Calu3 (cell line): ENCODE measurements around the gene OR7A5. TPM values are rescaled to one million over a fixed set of nuclear protein-coding genes. Genes with fewer than 3 reads are reported as not detected.

ENCODE experiments used
- BruUV-seq: library from RNA; stranded (reverse); fragments of 400-500 nt; replicated peaks from 2 replicates; lab custom pipeline; 2021; lab: Mats Ljungman, UMichigan
- CTCF ChIA-PET: fragments of 300-600 bp; sonication (Branson Sonifier 250); formaldehyde crosslinking; loops from one replicate; lab custom pipeline; 2022; ENCODE audit warnings: antibody characterized with exemption; lab: Charles Lee
- DNase-seq: peaks from one replicate; pipeline ENCODE4 v3.0.0; 2022
- H3K27ac Mint-ChIP-seq: one replicate; pipeline ENCODE4 v1.8.0; 2022; ENCODE audit warnings: mixed read lengths; ENCODE audit not compliant: unreplicated experiment
- H3K27me3 Mint-ChIP-seq: one replicate; pipeline ENCODE4 v1.8.0; 2022; ENCODE audit warnings: mixed read lengths; ENCODE audit not compliant: unreplicated experiment
- H3K36me3 Mint-ChIP-seq: one replicate; pipeline ENCODE4 v1.8.0; 2022; ENCODE audit warnings: mild to moderate bottlenecking, moderate library complexity, mixed read lengths; ENCODE audit not compliant: insufficient read depth, unreplicated experiment
- H3K4me1 Mint-ChIP-seq: one replicate; pipeline ENCODE4 v1.8.0; 2022; ENCODE audit warnings: mild to moderate bottlenecking, low read depth, mixed read lengths; ENCODE audit not compliant: unreplicated experiment
- H3K4me3 Mint-ChIP-seq: one replicate; pipeline ENCODE4 v1.8.0; 2022; ENCODE audit warnings: mild to moderate bottlenecking, low read depth, moderate library complexity, mixed read lengths; ENCODE audit not compliant: unreplicated experiment
- H3K9me3 Mint-ChIP-seq: one replicate; pipeline ENCODE4 v1.8.0; 2022; ENCODE audit warnings: low read depth, mixed read lengths; ENCODE audit not compliant: unreplicated experiment
- intact Hi-C: fragments of 100-400 bp; cut with micrococcal nuclease; formaldehyde crosslinking; loops from one replicate; pipeline ENCODE4 v1.10.0; 2022; ENCODE audit not compliant: unreplicated experiment
- total RNA-seq: library from RNA; stranded (reverse); gene quantifications from 2 replicates; pipeline ENCODE4 v1.2.3, GENCODE V29; 2022
- TF ChIP-seq, protein P1 (sequence below): fragments of 200-600 bp; IDR thresholded peaks from one replicate; pipeline ENCODE4 v1.8.0; 2022; ENCODE audit warnings: antibody characterized with exemption; ENCODE audit not compliant: unreplicated experiment

OR7A5 gene
- total RNA-seq, 1 experiment from 2014 or later = not detected

DNA sequence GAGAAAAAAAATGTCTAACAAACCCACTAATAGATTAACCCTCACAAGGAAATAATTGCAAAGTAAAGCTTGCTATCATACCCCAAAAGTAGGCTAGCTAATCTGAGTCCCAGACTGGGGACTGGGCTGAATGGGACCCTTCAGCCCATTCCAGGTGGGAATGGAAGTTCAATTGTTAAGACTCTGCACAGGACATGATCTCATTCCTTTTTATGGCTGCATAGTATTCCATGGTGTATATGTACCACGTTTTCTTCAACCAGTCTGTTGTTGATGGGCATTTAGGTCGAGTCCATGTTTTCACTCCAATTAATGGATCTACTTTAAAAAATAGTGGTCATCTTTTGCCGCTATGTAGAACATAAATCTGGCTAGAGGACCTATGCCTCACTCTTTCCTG lies 17.9 kb downstream of the OR7A5 start:
- no TSS peak for BruUV-seq
- CTCF ChIA-PET = no interaction called here
- H3K4me3 Mint-ChIP-seq = no peak overlapping the region
- DNase-seq = no peak
- peaks cover 22% of the 10 kb centered on the region for H3K27me3 Mint-ChIP-seq
- no peaks in the 10 kb centered on the region for H3K9me3 Mint-ChIP-seq
- TF ChIP-seq, protein P1, sequence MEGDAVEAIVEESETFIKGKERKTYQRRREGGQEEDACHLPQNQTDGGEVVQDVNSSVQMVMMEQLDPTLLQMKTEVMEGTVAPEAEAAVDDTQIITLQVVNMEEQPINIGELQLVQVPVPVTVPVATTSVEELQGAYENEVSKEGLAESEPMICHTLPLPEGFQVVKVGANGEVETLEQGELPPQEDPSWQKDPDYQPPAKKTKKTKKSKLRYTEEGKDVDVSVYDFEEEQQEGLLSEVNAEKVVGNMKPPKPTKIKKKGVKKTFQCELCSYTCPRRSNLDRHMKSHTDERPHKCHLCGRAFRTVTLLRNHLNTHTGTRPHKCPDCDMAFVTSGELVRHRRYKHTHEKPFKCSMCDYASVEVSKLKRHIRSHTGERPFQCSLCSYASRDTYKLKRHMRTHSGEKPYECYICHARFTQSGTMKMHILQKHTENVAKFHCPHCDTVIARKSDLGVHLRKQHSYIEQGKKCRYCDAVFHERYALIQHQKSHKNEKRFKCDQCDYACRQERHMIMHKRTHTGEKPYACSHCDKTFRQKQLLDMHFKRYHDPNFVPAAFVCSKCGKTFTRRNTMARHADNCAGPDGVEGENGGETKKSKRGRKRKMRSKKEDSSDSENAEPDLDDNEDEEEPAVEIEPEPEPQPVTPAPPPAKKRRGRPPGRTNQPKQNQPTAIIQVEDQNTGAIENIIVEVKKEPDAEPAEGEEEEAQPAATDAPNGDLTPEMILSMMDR = no peak
- intact Hi-C loops = no loop called here
- H3K36me3 Mint-ChIP-seq = no peaks in the 10 kb centered on the region
- H3K4me1 Mint-ChIP-seq = no peaks in the 10 kb centered on the region
- H3K27ac Mint-ChIP-seq = no peak overlapping the region

DNA sequence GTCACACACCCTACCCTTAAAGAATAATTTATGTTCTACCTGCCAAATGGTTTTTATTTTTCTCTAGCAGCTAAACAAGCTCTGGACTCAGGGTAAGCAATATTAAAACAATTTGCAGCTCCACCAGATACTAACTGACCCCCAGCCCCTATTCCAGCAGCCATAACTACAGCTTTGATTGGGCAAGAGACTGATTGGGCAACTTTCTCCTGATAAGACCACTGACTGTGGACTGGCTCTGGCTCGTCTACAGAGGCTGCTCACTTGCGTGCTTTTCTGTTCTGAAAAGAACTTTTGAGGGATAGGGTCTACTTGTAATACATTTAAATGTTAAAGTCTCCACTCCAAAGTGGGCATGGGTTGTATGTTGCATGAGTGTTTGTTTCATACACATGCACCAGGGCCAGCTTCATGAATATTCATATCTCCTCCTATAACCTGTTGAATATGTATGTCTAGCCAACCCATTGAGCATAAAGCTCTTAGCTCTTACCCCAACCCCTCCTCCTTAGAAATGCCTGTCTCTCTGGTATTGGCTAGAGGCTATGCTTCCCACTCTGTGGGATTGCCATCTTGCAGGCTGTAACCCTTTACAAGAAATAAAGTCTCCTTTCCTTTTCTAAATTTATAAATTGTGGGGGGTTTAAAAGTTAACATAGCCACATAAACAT lies 19.9 kb downstream of the OR7A5 start:
- H3K27me3 Mint-ChIP-seq = peaks cover 4% of the 10 kb centered on the region
- BruUV-seq = no TSS peak

DNA sequence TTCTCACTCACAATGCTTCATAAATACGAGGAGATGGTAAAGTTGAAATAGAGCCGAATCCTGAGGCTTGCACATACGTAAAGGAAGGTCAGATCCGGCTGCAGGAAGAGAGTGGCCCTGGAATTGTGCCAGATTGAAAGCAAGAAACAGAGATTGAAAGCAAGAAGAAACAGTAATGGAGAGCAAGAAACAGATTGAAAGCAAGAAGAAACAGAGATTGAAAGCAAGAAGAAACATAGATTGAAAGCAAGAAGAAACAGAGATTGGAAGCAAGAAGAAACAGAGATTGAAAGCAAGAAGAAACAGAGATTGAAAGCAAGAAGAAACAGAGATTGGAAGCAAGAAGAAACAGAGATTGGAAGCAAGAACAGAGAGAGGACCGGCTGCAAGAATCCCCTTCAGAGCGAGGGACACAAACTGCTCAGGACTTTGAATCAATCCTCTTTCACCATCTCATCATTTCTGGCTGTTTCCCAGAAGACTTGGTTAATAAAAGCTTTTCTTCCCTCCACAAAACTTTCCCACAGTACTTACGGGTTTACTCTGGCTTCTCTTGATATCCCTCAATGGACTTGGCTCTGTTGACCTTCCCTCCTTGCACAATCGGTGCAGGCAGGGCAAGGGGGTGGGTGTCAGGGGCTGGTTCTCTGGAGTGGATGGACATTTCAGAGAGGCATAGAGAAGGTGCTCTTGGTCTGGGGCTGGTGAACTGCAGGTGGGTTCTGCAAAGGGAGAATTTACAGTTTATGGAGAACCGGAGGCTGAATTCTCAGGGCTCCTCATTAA lies 25.5 kb downstream of the OR7A5 start:
- no TSS peak for BruUV-seq
- no peak overlapping the region for H3K4me3 Mint-ChIP-seq
- H3K27me3 Mint-ChIP-seq = peaks cover 17% of the 10 kb centered on the region
- no peaks in the 10 kb centered on the region for H3K36me3 Mint-ChIP-seq
- TF ChIP-seq, protein P1 = no peak
- no peaks in the 10 kb centered on the region for H3K4me1 Mint-ChIP-seq
- no peak overlapping the region for H3K27ac Mint-ChIP-seq
- CTCF ChIA-PET = no interaction called here
- DNase-seq = no peak
- H3K9me3 Mint-ChIP-seq = no peaks in the 10 kb centered on the region
- intact Hi-C loops = no loop called here

More for the DNA sequence above, 19.9 kb downstream of the OR7A5 start:
- TF ChIP-seq, protein P1 = no peak
- Mint-ChIP-seq H3K4me1 (no peaks in the 10 kb centered on the region), H3K36me3 (no peaks in the 10 kb centered on the region), H3K4me3 (no peak overlapping the region), H3K27ac (no peak overlapping the region), H3K9me3 (no peaks in the 10 kb centered on the region)
- DNase-seq = no peak
- CTCF ChIA-PET = no interaction called here
- intact Hi-C loops = no loop called here

DNA sequence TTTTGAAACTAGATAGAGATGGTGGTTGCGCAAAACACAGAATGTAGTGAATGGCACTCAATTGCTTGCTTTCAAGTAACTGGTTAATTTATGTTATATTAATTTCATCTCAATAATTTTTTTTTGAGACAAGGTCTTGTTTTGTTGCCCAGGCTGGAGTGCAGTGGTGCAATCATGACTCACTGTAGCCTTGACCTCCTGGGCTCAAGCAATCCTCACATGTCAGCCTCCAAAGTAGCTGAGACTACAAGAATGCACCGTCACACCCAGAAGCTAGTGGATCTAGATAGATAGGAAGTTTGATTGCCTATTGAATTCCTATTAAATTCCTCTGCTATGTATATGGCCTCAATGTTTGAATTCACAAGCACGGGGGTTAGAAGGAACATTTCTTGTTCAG lies 30.2 kb downstream of the OR7A5 start:
- TF ChIP-seq, protein P1 = no peak
- H3K9me3 Mint-ChIP-seq = peaks cover 2% of the 10 kb centered on the region
- DNase-seq = no peak
- H3K4me1 Mint-ChIP-seq = no peaks in the 10 kb centered on the region
- no TSS peak for BruUV-seq
- H3K27ac Mint-ChIP-seq = no peak overlapping the region
- CTCF ChIA-PET = no interaction called here
- intact Hi-C loops = no loop called here
- peaks cover 36% of the 10 kb centered on the region for H3K27me3 Mint-ChIP-seq
- no peak overlapping the region for H3K4me3 Mint-ChIP-seq
- no peaks in the 10 kb centered on the region for H3K36me3 Mint-ChIP-seq
